ENCODE measurements around the gene EDDM13.
A peak's percentile ranks its signal among the peaks of the same experiment; 100 is the strongest.
"Not testable (repeated sequence)": the region's sequence is repeated elsewhere in the genome, so short reads cannot be mapped to it uniquely, and the experiment has no call there.

EDDM13 gene

DNA sequence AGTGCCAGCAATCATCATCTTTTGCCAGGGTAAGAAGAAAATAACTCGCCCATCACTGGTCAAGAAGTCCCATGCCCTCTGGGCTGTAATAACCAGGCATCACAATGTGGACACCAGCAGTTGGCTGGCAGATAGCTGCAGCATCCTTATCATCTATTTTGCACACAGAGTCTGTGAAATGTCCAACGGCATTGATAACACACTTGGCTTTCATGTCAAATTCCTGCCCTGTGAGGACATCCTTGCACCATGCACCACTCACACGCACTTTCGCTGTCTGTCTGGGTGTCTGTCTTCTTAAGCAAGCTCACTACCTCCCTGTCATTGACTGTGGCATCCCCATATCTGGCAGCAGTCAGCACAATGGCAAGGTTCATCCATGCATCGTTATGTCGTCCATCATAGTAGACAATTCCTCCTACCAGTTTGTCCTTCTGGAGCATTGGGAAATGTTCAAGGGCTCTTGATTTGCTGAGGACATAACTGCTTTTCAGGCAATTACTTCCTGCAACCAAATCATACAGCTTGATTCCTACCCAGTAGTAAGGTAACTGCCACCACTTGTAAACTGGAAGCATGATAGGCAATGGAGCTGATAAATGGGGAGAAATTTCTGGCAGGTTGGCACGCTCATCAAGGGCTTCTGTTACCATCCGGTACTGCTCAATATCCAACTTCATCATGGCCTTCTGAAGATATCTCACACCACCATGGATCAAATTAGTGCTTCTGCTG lies 48.9 kb downstream of the EDDM13 start:
- DNase-seq (ENCODE audit: low read depth in 3 of 3), result no peak

- no peak for DNase-seq (ENCODE audit: low read depth in 3 of 3)
Measured at GRCh38 chr19:56321989-56322440, 49.5 kb downstream of the EDDM13 start.

- DNase-seq (ENCODE audit: low read depth in 3 of 3), result no peak
Measured at GRCh38 chr19:56324436-56324835, 51.9 kb downstream of the EDDM13 start.

DNA sequence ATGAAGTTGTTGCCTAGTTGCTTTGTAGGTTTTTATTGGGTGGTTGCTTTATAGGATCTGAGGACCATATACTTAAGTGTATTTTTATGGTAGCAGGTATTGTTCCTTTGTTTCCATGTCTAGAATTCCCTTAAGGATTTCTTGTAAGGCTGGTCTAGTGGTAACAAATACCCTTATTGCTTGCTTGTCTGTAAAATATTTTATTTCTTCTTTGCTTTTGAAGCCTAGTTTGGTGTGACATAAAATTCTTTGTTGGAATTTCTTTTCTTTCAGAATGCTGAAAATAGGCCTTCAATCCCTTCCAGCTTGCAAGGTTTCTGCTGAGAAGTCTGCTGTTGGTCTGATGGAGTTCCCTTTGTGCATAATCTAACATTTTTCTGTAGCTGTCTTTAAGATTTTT lies 60.1 kb downstream of the EDDM13 start:
- DNase-seq (ENCODE audit: low read depth in 3 of 3), result no peak

- DNase-seq (ENCODE audit: low read depth in 3 of 3), result no peak
Measured at GRCh38 chr19:56333506-56333905, 61.0 kb downstream of the EDDM13 start.

DNA sequence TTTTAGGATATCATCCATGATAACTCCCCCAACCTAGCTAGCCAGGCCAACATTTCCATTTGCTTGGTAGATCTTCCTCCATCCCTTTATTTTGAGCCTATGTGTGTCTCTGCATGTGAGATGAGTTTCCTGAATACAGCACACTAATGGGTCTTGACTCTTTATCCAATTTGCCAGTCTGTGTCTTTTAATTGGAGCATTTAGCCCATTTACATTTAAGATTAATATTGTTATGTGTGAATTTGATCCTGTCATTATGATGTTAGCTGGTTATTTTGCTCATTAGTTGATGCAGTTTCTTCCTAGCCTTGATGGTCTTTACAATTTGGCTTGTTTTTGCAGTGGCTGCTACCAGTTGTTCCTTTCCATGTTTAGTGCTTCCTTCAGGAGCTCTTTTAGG lies 62.8 kb downstream of the EDDM13 start:
- DNase-seq (ENCODE audit: low read depth in 3 of 3), result not testable (repeated sequence)

- not testable (repeated sequence) for DNase-seq (ENCODE audit: low read depth in 3 of 3)
Measured at GRCh38 chr19:56337077-56337476, 64.5 kb downstream of the EDDM13 start.

DNA sequence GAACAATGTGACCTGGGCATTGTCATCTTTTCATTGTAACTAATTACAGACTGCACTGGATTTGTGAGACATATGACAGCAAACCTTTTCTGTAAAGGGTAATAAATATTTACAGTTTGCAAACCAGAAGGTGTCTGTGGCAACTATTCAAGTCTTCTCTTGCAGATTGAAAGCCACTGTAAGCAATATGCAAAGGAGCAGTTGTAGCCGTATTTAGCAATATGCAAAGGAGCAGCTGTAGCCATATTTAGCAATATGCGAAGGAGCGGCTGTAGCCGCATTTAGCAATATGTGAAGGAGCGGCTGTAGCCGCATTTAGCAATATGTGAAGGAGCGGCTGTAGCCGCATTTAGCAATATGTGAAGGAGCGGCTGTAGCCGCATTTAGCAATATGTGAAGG lies 66.5 kb downstream of the EDDM13 start:
- not testable (repeated sequence) for DNase-seq (ENCODE audit: low read depth in 3 of 3)

- DNase-seq (ENCODE audit: low read depth in 3 of 3), result no peak
Measured at GRCh38 chr19:56341948-56342347, 69.4 kb downstream of the EDDM13 start.

DNA sequence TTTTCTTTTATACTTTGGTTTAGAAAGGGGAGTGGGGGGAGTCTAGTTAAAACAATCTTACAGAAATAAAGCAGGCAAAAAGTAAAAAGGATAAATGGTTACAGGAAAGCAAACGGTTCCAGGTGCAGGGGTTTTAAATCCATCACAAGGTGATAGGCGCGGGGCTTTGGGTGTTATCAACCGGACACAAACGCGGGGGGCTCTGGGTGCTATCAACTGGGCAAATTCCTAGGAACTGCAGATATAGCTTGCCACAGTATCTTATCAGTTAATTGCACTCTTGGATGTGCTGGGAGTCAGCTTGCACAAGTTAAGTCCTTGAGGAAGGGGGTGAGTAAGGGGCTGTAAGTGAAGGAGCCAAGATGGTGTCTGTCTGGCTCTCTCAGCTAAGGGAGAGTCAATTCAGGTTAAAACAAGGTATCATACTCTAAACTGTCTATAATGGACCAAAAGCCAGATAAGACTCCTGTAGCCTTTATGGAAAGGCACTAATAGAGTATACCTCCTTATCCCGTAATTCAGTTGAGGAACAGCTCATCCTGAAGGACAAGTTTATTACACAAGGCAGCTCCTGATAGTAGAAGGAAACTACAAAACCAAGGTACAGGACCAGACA lies 74.7 kb downstream of the EDDM13 start:
- no peak for DNase-seq (ENCODE audit: low read depth in 3 of 3)

DNA sequence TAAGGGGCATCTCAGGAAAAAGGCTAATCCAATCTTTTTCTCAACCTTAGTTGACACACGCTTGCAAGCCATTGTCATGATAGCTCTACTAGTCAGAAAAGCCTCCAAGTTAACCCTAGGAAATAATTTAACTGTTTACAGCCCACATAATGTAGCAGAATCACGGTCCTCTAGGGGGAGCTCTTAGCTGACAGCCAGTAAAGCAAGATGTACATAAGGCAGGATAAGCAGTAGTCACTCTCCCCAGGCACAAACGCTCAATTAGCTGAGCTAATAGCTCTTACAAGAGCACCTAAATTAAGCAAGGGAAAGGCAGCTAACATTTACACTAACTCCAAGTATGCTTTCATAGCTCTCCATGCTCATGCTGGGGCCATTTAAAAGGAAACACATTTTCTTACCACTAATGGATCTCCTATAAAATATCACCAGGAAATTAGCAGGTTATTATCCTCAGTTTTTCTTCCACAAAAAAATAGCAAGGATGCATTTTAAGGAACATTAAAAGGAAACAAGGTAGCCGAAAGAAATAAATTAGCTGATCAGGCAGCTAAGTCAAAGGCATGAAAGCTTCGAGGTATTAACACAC lies 75.8 kb downstream of the EDDM13 start:
- DNase-seq (ENCODE audit: low read depth in 3 of 3), result no peak

- DNase-seq (ENCODE audit: low read depth in 3 of 3), result peak in 2 of 3 experiments; percentile 10 to 23
Measured at GRCh38 chr19:56350416-56351045, 78.0 kb downstream of the EDDM13 start.

DNA sequence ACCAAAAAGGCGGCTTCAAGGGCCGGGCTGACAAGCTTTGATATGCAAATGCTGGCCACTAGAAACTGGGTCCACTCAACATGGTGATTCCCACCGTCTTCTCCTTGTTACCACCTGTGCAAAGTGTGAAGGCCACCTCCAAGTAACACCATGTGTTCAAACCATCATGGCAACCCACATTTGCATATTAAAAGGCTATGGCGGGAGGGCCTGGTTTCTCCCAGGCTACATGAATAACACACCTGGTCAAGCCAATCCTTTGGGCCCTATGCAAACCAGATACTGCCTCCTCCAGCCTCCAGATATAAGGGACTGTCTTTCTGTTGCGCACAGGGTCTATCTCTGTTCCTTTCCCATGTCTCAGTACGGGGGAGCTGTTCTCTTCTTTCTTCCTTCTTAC lies 78.7 kb downstream of the EDDM13 start:
- no peak for DNase-seq (ENCODE audit: low read depth in 3 of 3)

DNA sequence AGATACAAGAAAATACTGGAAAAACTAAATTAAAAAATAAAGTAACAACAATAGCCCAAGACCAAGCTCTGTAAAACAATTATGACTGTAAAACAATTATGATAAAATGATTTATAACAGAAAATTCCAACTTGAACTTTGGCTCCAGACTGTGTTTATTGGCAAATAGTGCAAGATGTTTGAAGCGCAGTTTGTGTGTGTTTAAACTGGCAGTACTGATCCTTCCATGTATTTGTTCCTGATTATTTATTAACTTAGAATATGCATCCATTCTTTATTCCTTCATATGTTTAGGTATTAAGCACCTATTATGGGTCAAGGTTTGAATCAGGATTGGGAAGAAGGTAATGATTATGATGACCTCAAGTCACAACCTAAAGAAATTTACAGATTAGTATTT lies 83.0 kb downstream of the EDDM13 start:
- DNase-seq (ENCODE audit: low read depth in 3 of 3), result no peak

DNA sequence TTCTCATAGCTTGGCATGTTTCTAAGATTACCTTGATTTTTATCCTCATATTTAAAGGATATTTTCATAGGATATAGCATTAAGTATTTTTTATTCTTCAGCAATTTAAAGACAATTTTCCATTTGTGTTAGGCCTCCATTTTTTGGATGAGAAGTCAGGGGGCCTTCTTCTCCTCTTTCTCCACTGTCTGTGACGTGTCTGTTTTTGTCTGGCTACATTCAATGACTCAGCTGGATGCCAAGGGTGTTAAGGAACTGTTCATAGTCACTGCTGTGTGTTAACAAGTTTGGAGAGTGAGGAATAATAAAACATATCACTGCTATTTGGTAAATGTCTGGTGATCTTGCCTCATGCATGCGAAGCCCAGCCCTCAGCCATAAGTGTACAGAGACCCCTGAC lies 84.4 kb downstream of the EDDM13 start:
- DNase-seq (ENCODE audit: low read depth in 3 of 3), result no peak

All from stimulated activated CD4-positive, alpha-beta T cell treated with anti-CD3 and anti-CD28 coated beads, TNF-alpha, amount 100 ng/mL, for 4 hours (primary cell).